Effector memory CD4-positive, alpha-beta T cell (primary cell): ENCODE measurements around the gene PAK2.
"Not testable (repeated sequence)": the region's sequence is repeated elsewhere in the genome, so short reads cannot be mapped to it uniquely, and the experiment has no call there.

ENCODE experiments used
- DNase-seq, 3 donors: peaks; one replicate each; pipeline ENCODE4 v3.0.0-alpha.2; 2020
- H3K27ac ChIP-seq: 2 replicates; pipeline ENCODE4 v1.7.0; 2013; ENCODE audit warnings: mild to moderate bottlenecking, low read length, moderate library complexity; ENCODE audit not compliant: insufficient read depth, poor library complexity, severe bottlenecking
- H3K27me3 ChIP-seq: replicated peaks from 2 replicates; pipeline ENCODE4 v1.7.0; 2013; ENCODE audit warnings: mild to moderate bottlenecking, low read length; ENCODE audit not compliant: insufficient read depth, control insufficient read depth, poor library complexity, severe bottlenecking
- H3K36me3 ChIP-seq: 2 replicates; pipeline ENCODE4 v1.7.0; 2013; ENCODE audit warnings: mild to moderate bottlenecking, low read length, moderate library complexity; ENCODE audit not compliant: control insufficient read depth, insufficient read depth
- H3K4me1 ChIP-seq: 2 replicates; pipeline ENCODE4 v1.7.0; 2013; ENCODE audit warnings: low read length, mild to moderate bottlenecking; ENCODE audit not compliant: control insufficient read depth, insufficient read depth, poor library complexity, severe bottlenecking
- H3K4me3 ChIP-seq: 2 replicates; pipeline ENCODE4 v1.7.0; 2013; ENCODE audit warnings: low read length, low read depth, mild to moderate bottlenecking; ENCODE audit not compliant: insufficient read depth, poor library complexity, severe bottlenecking
- H3K9me3 ChIP-seq: 2 replicates; pipeline ENCODE4 v1.7.0; 2013; ENCODE audit warnings: mild to moderate bottlenecking, low read length, moderate library complexity; ENCODE audit not compliant: control insufficient read depth

The PAK2 gene

DNA sequence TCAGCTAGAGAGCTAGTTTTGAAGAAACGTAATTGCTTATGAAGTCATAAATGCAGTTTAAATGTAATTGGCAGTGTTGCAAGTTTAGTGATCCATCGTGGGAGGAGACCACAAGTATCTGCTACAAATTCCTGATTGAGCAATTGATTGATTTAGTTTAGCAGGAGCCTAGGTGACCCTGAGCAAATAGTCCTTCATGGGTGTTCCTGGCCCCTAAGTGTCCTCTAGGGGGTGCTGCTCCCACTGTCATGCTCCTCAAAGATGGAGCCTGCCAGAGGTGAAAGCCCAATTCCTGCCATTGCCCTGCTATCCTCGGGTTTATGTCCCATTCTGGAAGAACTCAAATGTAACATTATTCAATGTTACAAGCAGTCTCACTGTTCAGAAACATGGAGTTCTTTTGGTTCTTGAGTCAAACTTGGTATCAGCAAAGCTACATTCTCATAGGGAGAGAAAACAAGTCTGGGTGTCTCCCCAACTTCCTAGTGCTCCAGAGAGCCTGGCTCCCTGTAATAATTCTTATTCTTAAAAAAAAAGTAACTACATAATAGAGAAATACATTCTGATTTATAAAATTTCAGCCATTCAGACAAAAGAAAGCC, 98.3 kb downstream of the PAK2 start:
- H3K27ac ChIP-seq, result no peak overlapping the region
- H3K4me1 ChIP-seq, result no peaks in the 10 kb centered on the region
- peak; percentile 49 to 60 (median 50) for DNase-seq
- no peak overlapping the region for H3K4me3 ChIP-seq
- no peaks in the 10 kb centered on the region for H3K27me3 ChIP-seq
- H3K36me3 ChIP-seq, result no peaks in the 10 kb centered on the region
- H3K9me3 ChIP-seq, result no peaks in the 10 kb centered on the region

DNA sequence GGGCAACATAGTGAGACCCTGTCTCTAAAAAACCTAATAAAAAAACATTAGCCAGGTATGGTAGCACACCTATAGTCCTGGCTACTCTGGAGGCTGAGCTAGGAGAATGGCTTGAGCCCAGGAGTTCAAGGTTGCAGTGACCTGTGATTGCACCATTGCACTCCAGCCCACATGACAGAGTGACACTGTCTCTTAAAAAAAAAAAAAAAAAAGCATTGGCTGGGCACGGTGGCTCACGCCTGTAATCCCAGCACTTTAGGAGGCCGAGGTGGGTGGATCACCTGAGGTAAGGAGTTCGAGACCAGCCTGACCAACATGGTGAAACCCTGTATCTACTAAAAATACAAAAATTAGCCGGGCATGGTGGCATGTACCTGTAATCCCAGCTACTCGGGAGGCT, 99.7 kb downstream of the PAK2 start:
- H3K4me1 ChIP-seq, H3K4me3 ChIP-seq, H3K36me3 ChIP-seq, H3K27ac ChIP-seq, DNase-seq, H3K9me3 ChIP-seq, H3K27me3 ChIP-seq: not testable (repeated sequence)

DNA sequence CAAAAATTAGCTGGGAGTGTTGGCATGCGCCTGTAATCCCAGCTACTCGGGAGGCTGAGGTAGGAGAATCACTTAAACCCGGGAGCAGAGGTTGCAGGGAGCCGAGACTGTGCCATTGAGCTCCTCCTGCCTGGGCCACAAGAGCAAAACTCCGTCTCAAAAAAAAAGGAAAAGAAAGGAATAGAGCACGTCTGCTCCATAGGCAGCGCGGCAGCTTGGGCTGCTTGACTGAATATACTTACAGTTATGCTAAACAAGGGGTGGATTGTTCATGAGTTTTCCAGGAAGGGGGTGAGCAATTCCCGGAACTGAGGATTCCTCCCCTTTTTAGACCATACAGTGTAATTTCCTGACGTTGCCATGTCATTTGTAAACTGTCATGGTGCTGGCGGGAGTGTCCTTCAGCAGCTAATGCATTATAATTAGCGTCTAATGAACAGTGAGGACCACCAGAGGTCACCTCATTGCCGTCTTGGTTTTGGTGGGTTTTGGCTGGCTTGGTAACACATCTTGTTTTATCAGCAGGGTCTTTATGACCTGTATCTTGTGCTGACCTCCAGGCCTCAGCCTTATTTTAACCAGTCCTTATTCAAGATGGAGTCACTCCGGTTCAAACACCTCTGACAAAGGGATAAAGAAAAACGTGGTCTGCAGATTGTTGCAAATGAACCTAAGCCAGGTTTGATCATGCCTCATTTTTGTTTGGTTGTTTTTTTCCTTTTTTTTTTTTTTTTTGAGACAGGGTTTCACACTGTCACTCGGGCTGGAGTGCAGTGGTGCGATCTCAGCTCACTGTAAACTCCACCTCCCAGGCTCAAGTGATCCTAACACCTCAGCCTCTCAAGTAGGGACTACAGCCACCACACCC, 103.1 kb downstream of the PAK2 start:
- Histone ChIP-seq H3K27me3 (no peaks in the 10 kb centered on the region), H3K4me3 (no peak overlapping the region), H3K36me3 (no peaks in the 10 kb centered on the region), H3K27ac (no peak overlapping the region), H3K9me3 (no peaks in the 10 kb centered on the region), H3K4me1 (no peaks in the 10 kb centered on the region)
- DNase-seq, result no peak

DNA sequence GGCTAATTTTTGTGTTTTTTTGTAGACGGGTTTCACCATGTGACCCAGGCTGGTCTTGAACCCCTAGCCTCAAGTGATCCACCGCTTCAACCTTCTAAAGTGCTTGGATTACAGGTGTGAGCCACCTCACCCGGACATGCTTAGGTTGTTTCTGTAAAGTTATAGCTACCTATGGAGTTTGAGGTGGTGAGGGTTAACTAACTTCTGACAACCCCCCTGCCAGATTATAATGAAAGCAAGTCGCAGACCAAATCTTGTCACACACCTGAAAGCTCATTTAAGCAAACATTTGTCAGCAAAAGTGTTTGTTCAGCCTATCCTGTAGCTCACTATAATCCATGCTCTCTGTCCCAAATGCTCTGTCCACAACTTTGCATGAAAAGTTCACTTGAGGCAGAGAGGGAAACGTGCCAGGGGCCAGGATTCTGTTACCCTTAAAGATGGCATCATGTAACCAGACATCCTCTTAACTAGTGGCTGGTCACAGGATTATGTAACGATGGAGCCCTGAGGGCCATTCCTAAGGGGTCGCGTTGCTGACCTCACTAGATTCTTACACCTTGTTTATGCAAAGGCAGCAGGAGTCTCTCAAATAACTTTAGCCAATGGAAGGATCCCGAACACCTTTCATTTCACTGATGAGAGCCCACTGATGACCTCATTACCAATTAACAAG, 103.9 kb downstream of the PAK2 start:
- Histone ChIP-seq H3K27me3 (no peaks in the 10 kb centered on the region), H3K36me3 (no peaks in the 10 kb centered on the region), H3K4me1 (no peaks in the 10 kb centered on the region), H3K9me3 (no peaks in the 10 kb centered on the region), H3K4me3 (no peak overlapping the region), H3K27ac (no peak overlapping the region)
- DNase-seq, result no peak

DNA sequence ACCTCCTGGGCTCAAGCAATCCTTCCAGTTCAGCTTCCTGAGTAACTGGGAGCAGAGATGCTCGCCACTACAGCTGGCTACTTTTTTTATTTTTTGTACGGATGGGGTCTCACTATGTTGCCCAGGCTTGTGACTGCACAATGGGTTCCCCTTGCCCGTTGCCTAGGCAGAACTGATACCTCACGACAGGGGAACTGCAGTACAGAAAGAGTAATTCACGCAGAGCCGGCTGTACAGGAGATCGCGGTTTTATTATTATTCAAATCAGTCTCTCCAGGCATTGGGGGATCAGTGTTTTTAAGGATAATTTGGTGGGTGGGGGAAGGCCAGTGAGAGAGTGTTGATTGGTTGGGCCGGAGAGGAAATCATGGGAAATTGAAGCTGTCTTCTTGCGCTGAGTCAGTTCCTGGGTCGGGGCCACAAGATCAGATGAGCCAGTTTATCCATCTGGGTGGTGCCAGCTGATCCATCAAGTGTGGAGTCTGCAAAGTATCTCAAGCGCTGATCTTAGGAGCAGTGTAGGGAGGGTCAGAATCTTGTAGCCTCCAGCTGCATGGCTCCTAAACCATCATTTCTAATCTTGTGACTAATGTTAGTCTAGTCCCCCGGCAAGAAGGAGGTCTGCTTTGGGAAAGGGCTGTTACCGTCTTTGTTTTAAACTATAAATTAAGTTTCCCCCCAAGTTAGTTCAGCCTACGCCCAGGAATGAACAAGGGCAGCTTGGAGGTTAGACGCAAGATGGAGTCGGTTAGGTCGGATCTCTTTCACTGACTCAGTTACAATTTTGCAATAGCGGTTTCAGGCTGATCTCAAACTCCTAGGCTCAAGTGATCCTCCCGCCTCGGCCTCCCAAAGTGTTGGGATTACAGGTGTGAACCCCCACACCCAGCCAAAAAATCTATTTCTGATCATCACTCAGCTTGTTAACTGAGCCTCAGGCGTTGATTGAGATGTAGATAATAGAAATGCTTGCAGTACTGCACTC, 104.9 kb downstream of the PAK2 start:
- H3K36me3 ChIP-seq, H3K27ac ChIP-seq, H3K27me3 ChIP-seq, H3K4me3 ChIP-seq, DNase-seq, H3K4me1 ChIP-seq, H3K9me3 ChIP-seq: not testable (repeated sequence)

DNA sequence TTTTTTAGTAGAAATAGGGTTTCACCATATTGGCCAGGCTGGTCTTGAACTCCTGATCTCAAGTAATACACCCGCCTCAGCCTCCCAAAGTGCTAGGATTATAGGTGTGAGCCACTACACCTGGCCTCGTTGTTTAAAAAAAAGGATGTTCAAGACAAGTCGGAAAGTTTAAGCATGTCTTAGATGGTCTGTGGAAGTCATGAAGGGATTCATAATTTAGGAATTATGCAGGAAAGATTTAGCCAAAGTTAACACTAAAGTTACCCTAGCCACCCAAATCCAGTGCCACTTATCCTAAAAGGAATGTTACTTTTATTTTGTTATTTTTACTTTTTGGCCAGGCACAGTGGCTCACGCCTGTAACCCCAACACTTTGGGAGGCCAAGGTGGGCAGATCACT, 108.7 kb downstream of the PAK2 start:
- H3K9me3 ChIP-seq, H3K4me3 ChIP-seq, H3K36me3 ChIP-seq, H3K4me1 ChIP-seq, H3K27ac ChIP-seq, H3K27me3 ChIP-seq, DNase-seq: not testable (repeated sequence)

DNA sequence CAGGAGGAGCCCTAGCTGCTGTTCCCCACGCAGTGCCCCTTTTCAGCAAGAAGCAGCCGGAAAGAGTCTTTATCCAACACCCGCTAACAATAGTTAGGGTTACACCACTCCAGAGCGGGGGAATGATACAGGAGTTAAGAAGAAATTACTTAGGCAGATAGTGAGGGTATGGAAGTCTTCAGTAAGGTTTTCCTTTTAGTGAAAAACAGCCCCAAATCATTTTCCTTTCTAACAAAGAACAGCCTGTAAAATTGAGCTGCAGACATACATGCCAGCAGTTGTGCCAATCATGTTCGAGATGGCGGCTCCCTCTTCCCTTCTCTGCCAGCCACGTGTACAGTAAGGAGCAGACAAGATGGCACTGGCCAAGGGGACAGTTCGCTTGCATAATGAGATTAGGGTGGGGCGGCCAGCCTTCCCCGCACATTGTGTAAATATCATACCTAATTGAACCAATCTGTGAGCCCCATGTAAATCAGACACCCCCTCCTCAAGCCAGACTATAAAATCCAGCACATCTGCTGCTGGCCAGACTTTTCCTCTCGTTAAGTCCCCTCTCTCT, 109.6 kb downstream of the PAK2 start:
- no peaks in the 10 kb centered on the region for H3K9me3 ChIP-seq
- DNase-seq, result no peak

DNA sequence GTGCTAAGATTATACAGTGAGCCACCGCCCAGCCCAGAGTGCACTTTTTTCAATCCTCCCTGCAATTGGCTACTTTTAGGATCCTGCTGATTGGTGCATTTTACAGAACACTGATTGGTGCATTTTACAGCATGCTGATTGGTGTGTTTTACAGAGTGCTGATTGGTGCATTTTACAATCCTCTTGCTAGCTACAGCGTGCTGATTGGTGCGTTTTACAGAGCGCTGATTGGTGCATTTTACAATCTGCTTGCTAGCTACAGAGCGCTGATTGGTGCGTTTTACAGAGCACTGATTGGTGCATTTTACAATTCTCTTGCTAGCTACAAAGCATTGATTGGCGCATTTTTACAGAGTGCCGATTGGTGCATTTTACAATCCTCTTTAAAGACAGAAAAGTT, 123.3 kb downstream of the PAK2 start:
- not testable (repeated sequence) for DNase-seq, H3K27me3 ChIP-seq, H3K4me1 ChIP-seq, H3K4me3 ChIP-seq, H3K9me3 ChIP-seq, H3K27ac ChIP-seq, H3K36me3 ChIP-seq

More for the DNA sequence above, 109.6 kb downstream of the PAK2 start:
- Histone ChIP-seq H3K27ac (no peak overlapping the region), H3K27me3 (no peaks in the 10 kb centered on the region), H3K36me3 (no peaks in the 10 kb centered on the region), H3K4me3 (no peak overlapping the region), H3K4me1 (no peaks in the 10 kb centered on the region)

DNA sequence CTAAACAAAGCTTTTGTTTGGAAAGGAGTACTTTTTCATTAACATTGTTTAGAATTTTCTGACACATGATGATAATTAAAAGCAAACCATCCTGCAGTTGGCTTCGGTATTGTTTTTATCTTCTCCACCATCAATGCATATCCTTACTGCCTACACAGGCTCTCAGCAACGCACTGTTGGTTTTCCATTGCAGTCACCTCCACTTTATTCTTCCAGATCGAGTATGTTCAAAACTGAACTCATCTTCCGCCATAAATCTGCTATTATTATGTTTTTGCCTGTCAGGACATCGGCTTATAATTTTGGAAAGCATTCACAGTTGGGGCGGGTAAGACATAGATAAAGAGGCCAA, 127.5 kb downstream of the PAK2 start:
- Histone ChIP-seq H3K27me3 (no peaks in the 10 kb centered on the region), H3K36me3 (no peaks in the 10 kb centered on the region), H3K4me3 (peak overlapping the region; percentile 91), H3K4me1 (peaks cover 11% of the 10 kb centered on the region), H3K27ac (peak overlapping the region; percentile 91), H3K9me3 (no peaks in the 10 kb centered on the region)
- no peak for DNase-seq
